Measurements from ENCODE around the gene RPS6KA4. TPM values are rescaled to one million over a fixed set of nuclear protein-coding genes. Genes with fewer than 3 reads are reported as not detected.

The RPS6KA4 gene
- 35.1 and 49.9 TPM in 2 replicates for total RNA-seq

GRCh38 chr11:64358907-64359711, at the start of gene RPS6KA4:
Gene RPS6KA4 (plus strand): TSS chr11:64359162. CDS start chr11:64359236, 74 bp downstream.

GRCh38 chr11:64317325-64317960, 41.5 kb upstream of the RPS6KA4 start, which contains the start of gene TRMT112:
Gene TRMT112 (minus strand): TSS chr11:64317559. CDS start chr11:64317526, 33 bp downstream.

GRCh38 chr11:64317961-64318765, 40.8 kb upstream of the RPS6KA4 start, which contains the start of gene PRDX5:
Gene PRDX5 (plus strand): TSS chr11:64318121. CDS start chr11:64318216, 95 bp downstream.

GRCh38 chr11:64339754-64340408, 19.1 kb upstream of the RPS6KA4 start, which contains the start of gene CCDC88B:
Gene CCDC88B (plus strand): TSS chr11:64340204. CDS start chr11:64340267, 63 bp downstream.

Small RNAs within 50 kb of the gene (small RNA-seq; reads per million reads assigned to genes)
- gene MIR1237: not detected
- gene MIR7155: not detected

Other genes with a start within 250 kb of the RPS6KA4 start
- gene MACROD1, start 193.0 kb upstream of the RPS6KA4 start, total RNA-seq: 12.4 and 18.5 TPM in 2 replicates
- gene STIP1, start 173.0 kb upstream of the RPS6KA4 start, total RNA-seq: 247 and 273 TPM in 2 replicates
- gene FERMT3, start 152.4 kb upstream of the RPS6KA4 start, total RNA-seq: 124 and 138 TPM in 2 replicates
- gene TRPT1, start 133.0 kb upstream of the RPS6KA4 start, total RNA-seq: 18.2 and 22.8 TPM in 2 replicates
- 27.9 and 34.0 TPM in 2 replicates for gene NUDT22, start 132.9 kb upstream of the RPS6KA4 start, total RNA-seq
- gene DNAJC4, start 128.6 kb upstream of the RPS6KA4 start, total RNA-seq: 8.1 and 8.9 TPM in 2 replicates
- gene VEGFB, start 124.6 kb upstream of the RPS6KA4 start, total RNA-seq: 11.0 and 14.8 TPM in 2 replicates
- 23.8 and 34.0 TPM in 2 replicates for gene FKBP2, start 118.1 kb upstream of the RPS6KA4 start, total RNA-seq
- 258 and 294 TPM in 2 replicates for gene PPP1R14B, start 112.2 kb upstream of the RPS6KA4 start, total RNA-seq
- 61.2 and 61.6 TPM in 2 replicates for gene PLCB3, start 107.6 kb upstream of the RPS6KA4 start, total RNA-seq
- gene BAD, start 74.5 kb upstream of the RPS6KA4 start, total RNA-seq: 49.2 and 51.7 TPM in 2 replicates
- 9.1 and 9.7 TPM in 2 replicates for gene GPR137, start 73.3 kb upstream of the RPS6KA4 start, total RNA-seq
- 0.07 TPM in 1 of 2 replicates, not detected in the other for gene KCNK4, start 67.9 kb upstream of the RPS6KA4 start, total RNA-seq
- gene CATSPERZ, start 58.8 kb upstream of the RPS6KA4 start, total RNA-seq: 0.27 and 0.57 TPM in 2 replicates
- gene ESRRA, start 53.6 kb upstream of the RPS6KA4 start, total RNA-seq: 26.4 and 27.5 TPM in 2 replicates
- gene TRMT112, start 41.6 kb upstream of the RPS6KA4 start, total RNA-seq: 172 and 196 TPM in 2 replicates
- gene PRDX5, start 41.0 kb upstream of the RPS6KA4 start, total RNA-seq: 108 and 151 TPM in 2 replicates
- gene CCDC88B, start 19.0 kb upstream of the RPS6KA4 start, total RNA-seq: 1.1 and 1.9 TPM in 2 replicates
- gene SLC22A11, start 196.8 kb downstream of the RPS6KA4 start, total RNA-seq: not detected in 2 replicates
- gene SLC22A12, start 232.1 kb downstream of the RPS6KA4 start, total RNA-seq: not detected in 2 replicates